OCI-LY7 (cell line): ENCODE measurements around the gene OR51T1. TPM values are rescaled to one million over a fixed set of nuclear protein-coding genes. Genes with fewer than 3 reads are reported as not detected.

ENCODE experiments used
- BruUV-seq: library from RNA; stranded (reverse); fragments of 400-500 nt; replicated peaks from 2 replicates; lab custom pipeline; 2021; lab: Mats Ljungman, UMichigan
- CTCF ChIA-PET: fragments of 300-600 bp; sonication (Branson Sonifier 250); formaldehyde crosslinking; loops from one replicate; lab custom pipeline; 2022; ENCODE audit warnings: antibody characterized with exemption; ENCODE audit not compliant: unreplicated experiment; lab: Charles Lee
- POLR2A ChIA-PET: fragments of 300-600 bp; sonication (Branson Sonifier 250); formaldehyde crosslinking; loops from one replicate; lab custom pipeline; 2022; ENCODE audit warnings: antibody characterized with exemption; lab: Charles Lee
- DNase-seq: peaks from one replicate; pipeline ENCODE4 v3.0.0-alpha.2; 2015; ENCODE audit warnings: low spot score
- H2AFZ ChIP-seq: fragments of 200-600 bp; sonication (generic), shearing (Covaris generic); 2 replicates; pipeline ENCODE4 v1.6.1; 2014; ENCODE audit warnings: mild to moderate bottlenecking, antibody characterized with exemption, low read length, moderate library complexity
- H3K27ac ChIP-seq: fragments of 200-600 bp; sonication (generic); 2 replicates; pipeline ENCODE4 v1.5.1; 2014; ENCODE audit warnings: mixed run types, low read depth, mild to moderate bottlenecking, moderate library complexity, low read length, inconsistent platforms; ENCODE audit not compliant: poor library complexity, severe bottlenecking
- H3K36me3 ChIP-seq: fragments of 200-600 bp; sonication (generic); 2 replicates; pipeline ENCODE4 v1.6.1; 2014; ENCODE audit warnings: mild to moderate bottlenecking, antibody characterized with exemption, low read length, moderate library complexity, mixed read lengths; ENCODE audit not compliant: insufficient read depth
- H3K4me1 ChIP-seq: fragments of 200-600 bp; sonication (generic); 2 replicates; pipeline ENCODE4 v1.5.1; 2014; ENCODE audit warnings: mild to moderate bottlenecking, low read length; ENCODE audit not compliant: insufficient read depth, poor library complexity, severe bottlenecking
- H3K4me2 ChIP-seq: fragments of 200-600 bp; sonication (generic); 2 replicates; pipeline ENCODE4 v1.6.1; 2014; ENCODE audit warnings: mild to moderate bottlenecking, low read length
- H3K4me3 ChIP-seq: fragments of 200-600 bp; sonication (generic); 2 replicates; pipeline ENCODE4 v1.5.1; 2014; ENCODE audit warnings: mild to moderate bottlenecking, low read depth, low read length; ENCODE audit not compliant: poor library complexity, severe bottlenecking
- H3K79me2 ChIP-seq: fragments of 200-600 bp; sonication (generic); 2 replicates; pipeline ENCODE4 v1.6.1; 2016; ENCODE audit warnings: low read depth, mild to moderate bottlenecking, low read length, moderate library complexity, mixed read lengths; ENCODE audit not compliant: insufficient read depth
- H3K9me2 ChIP-seq: fragments of 200-600 bp; sonication (generic); 2 replicates; pipeline ENCODE4 v1.6.1; 2016; ENCODE audit warnings: mild to moderate bottlenecking, low read length, mixed read lengths; ENCODE audit not compliant: insufficient read depth
- H3K9me3 ChIP-seq: fragments of 200-600 bp; sonication (generic); 2 replicates; pipeline ENCODE4 v1.6.1; 2014; ENCODE audit warnings: mild to moderate bottlenecking, mixed run types, low read length, mixed read lengths
- H4K20me1 ChIP-seq: fragments of 200-600 bp; sonication (generic); 2 replicates; pipeline ENCODE4 v1.6.1; 2014; ENCODE audit warnings: mild to moderate bottlenecking, antibody characterized with exemption, low read length, moderate library complexity, mixed read lengths; ENCODE audit not compliant: insufficient read depth
- CTCF ChIP-seq: fragments of 200-600 bp; sonication (generic); conservative IDR thresholded peaks from 2 replicates; pipeline ENCODE4 v1.5.1; 2014; ENCODE audit warnings: mild to moderate bottlenecking, antibody characterized with exemption, low read length, moderate library complexity, mixed read lengths
- EZH2phosphoT487 ChIP-seq: fragments of 200-600 bp; sonication (generic); IDR thresholded peaks from 2 replicates; pipeline ENCODE4 v1.6.1; 2018; ENCODE audit warnings: low read depth, borderline replicate concordance, mild to moderate bottlenecking, mixed run types, antibody characterized with exemption, low read length, moderate library complexity, mixed read lengths
- intact Hi-C: fragments of 100-400 bp; cut with micrococcal nuclease; formaldehyde crosslinking; loops from one replicate; pipeline ENCODE4 v1.10.0; 2022; ENCODE audit not compliant: unreplicated experiment
- total RNA-seq, 2 experiments: library from RNA; depleted of rRNA in 1 of 2; stranded (reverse); fragments of >200 nt in 1 of 2; shearing (Covaris generic) in 1 of 2; gene quantifications; 2 replicates each; pipeline ENCODE4 v1.2.3, GENCODE V29; 2014 to 2022

OR51T1 gene
- total RNA-seq, 2 experiments from 2014 or later: not detected

DNA sequence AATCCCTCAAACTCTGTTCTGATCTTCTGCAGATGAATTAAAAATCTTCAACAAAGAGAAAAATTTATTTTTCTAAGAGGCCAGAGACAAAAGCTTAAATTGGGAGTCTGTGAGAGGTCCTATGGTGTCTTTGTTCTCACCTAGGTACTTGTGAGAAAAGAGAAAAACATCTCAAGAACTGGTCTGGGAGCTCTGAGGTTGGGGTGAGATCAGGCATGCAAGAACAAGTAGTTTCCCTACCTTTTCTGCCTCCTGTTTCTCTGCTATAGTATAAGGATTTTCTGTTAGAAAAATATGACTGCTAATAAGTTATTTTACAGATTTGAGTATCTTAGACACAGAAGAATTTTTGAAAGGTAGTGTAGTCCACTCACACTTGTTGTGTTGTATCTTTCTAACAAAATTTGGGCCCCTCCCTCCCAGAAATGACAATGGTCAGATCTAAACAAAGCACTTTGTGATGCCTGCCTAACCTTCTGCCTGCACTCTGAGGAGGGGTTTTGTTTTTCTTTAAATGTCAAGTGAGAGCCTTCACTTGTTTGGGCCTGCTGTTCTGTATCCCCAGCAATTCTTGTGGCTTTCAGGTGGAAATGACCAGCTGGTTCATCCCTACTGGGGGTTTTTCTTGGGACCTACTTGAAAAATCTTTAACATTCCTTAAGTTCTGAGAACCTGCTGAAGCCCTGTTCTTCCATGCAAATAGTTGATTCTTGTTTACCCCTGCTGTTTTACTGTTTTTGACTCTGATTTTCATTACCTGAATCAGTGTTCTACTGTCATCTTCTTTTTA, 19.1 kb upstream of the OR51T1 start:
- no peaks in the 10 kb centered on the region for H3K79me2 ChIP-seq
- no peak overlapping the region for H3K27ac ChIP-seq
- H3K4me1 ChIP-seq: no peaks in the 10 kb centered on the region
- no peak overlapping the region for H3K4me2 ChIP-seq
- DNase-seq: no peak
- no peak overlapping the region for H2AFZ ChIP-seq
- no TSS peak for BruUV-seq
- no peaks in the 10 kb centered on the region for H3K36me3 ChIP-seq
- H3K4me3 ChIP-seq: no peak overlapping the region
- intact Hi-C loops: no loop called here
- H4K20me1 ChIP-seq: no peaks in the 10 kb centered on the region
- no peaks in the 10 kb centered on the region for H3K9me2 ChIP-seq
- TF ChIP-seq CTCF (no peak), EZH2phosphoT487 (no peak)
- no peaks in the 10 kb centered on the region for H3K9me3 ChIP-seq
- ChIA-PET CTCF (no interaction called here), POLR2A (interaction anchor here (0.6 to 0.9 kb wide), 2 partner anchors 13 to 214 kb away, joined by 3 to 4 read pairs; no protein-coding TSS in a partner anchor)

DNA sequence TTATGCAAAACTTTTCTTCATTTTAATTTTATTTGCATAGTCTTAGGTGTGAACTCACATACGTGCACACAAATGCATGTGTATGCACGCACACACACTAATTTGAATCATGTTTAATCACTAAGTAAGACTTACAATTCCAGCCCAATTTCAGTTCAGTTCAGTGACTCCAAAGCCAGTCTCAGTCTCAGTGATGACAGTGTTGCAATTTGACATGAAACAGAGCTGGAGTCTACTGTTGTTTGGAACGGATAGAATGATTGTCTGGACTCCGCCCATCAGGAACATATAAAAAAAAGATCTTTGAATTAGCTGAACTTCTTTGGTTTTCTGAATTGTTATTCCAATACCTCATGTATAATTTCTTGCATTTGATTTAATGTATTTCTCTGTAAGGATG, 17.8 kb upstream of the OR51T1 start:
- H3K4me2 ChIP-seq: no peak overlapping the region
- intact Hi-C loops: no loop called here
- POLR2A ChIA-PET: no interaction called here

More for the DNA sequence above, 17.8 kb upstream of the OR51T1 start:
- Histone ChIP-seq H3K79me2 (no peaks in the 10 kb centered on the region), H2AFZ (no peak overlapping the region), H3K9me2 (no peaks in the 10 kb centered on the region), H3K36me3 (no peaks in the 10 kb centered on the region), H3K9me3 (no peaks in the 10 kb centered on the region), H3K4me1 (no peaks in the 10 kb centered on the region), H4K20me1 (no peaks in the 10 kb centered on the region), H3K4me3 (no peak overlapping the region), H3K27ac (no peak overlapping the region)
- CTCF ChIA-PET: no interaction called here
- TF ChIP-seq EZH2phosphoT487 (no peak), CTCF (no peak)
- DNase-seq: no peak
- no TSS peak for BruUV-seq
